SU-DHL-6 (cell line): ENCODE data around the gene SCO2.
"Not testable (repeated sequence)": the region's sequence is repeated elsewhere in the genome, so short reads cannot be mapped to it uniquely, and the experiment has no call there.

ENCODE experiments used
- H2AFZ ChIP-seq: fragments of 200-600 bp; sonication (generic); 2 replicates; pipeline ENCODE4 v1.6.1; 2014; ENCODE audit warnings: low read depth, mild to moderate bottlenecking, moderate library complexity, mixed read lengths, antibody characterized with exemption, low read length; ENCODE audit not compliant: severe bottlenecking
- H3F3A ChIP-seq: fragments of 200-600 bp; shearing (Covaris generic); 2 replicates; pipeline ENCODE4 v1.6.0; 2016; ENCODE audit warnings: antibody characterized with exemption, mild to moderate bottlenecking; ENCODE audit not compliant: insufficient read depth
- H3K27ac ChIP-seq: fragments of 200-600 bp; sonication (generic); 2 replicates; pipeline ENCODE4 v1.5.1; 2016; ENCODE audit warnings: low read depth, mild to moderate bottlenecking, low read length, moderate library complexity, mixed read lengths
- H3K27me3 ChIP-seq: fragments of 200-600 bp; sonication (generic), shearing (Covaris generic); 2 replicates; pipeline ENCODE4 v1.6.0; 2014; ENCODE audit warnings: mild to moderate bottlenecking, low read length
- H3K36me3 ChIP-seq: fragments of 200-600 bp; sonication (generic); 2 replicates; pipeline ENCODE4 v1.6.1; 2014; ENCODE audit warnings: mild to moderate bottlenecking, low read length, mixed read lengths
- H3K4me2 ChIP-seq: fragments of 300-600, 200-600 bp; shearing (Covaris generic), sonication (generic); 2 replicates; pipeline ENCODE4 v1.6.0; 2014; ENCODE audit warnings: low read length, low read depth, mild to moderate bottlenecking; ENCODE audit not compliant: poor library complexity, severe bottlenecking
- H3K4me3 ChIP-seq: fragments of 200-600 bp; sonication (generic); 2 replicates; pipeline ENCODE4 v1.5.1; 2014; ENCODE audit warnings: antibody characterized with exemption, low read length, mild to moderate bottlenecking, mixed read lengths; ENCODE audit not compliant: insufficient read depth, poor library complexity, severe bottlenecking
- H3K79me2 ChIP-seq: fragments of 200-600 bp; sonication (generic); 2 replicates; pipeline ENCODE4 v1.6.1; 2014; ENCODE audit warnings: mild to moderate bottlenecking, low read length, moderate library complexity; ENCODE audit not compliant: insufficient read depth
- H3K9ac ChIP-seq: fragments of 200-600 bp; sonication (generic); 2 replicates; pipeline ENCODE4 v1.7.0; 2014; ENCODE audit warnings: mild to moderate bottlenecking, low read length
- H3K9me2 ChIP-seq: fragments of 200-600 bp; sonication (generic); replicated peaks from 2 replicates; pipeline ENCODE4 v1.6.1; 2014; ENCODE audit warnings: low read length; ENCODE audit not compliant: insufficient read depth
- H3K9me3 ChIP-seq: fragments of 200-600 bp; sonication (generic); 2 replicates; pipeline ENCODE4 v1.6.1; 2014; ENCODE audit warnings: low read length, mixed read lengths; ENCODE audit not compliant: insufficient read depth
- H4K20me1 ChIP-seq: fragments of 200-600 bp; sonication (generic); 2 replicates; pipeline ENCODE4 v1.6.1; 2014; ENCODE audit warnings: low read depth, mild to moderate bottlenecking, antibody characterized with exemption, low read length, moderate library complexity, mixed read lengths
- EZH2phosphoT487 ChIP-seq: fragments of 200-600 bp; sonication (generic), shearing (Covaris generic); conservative IDR thresholded peaks from 2 replicates; pipeline ENCODE4 v1.6.1; 2018; ENCODE audit warnings: mild to moderate bottlenecking, antibody characterized with exemption, low read length, moderate library complexity, mixed read lengths
- TF ChIP-seq, protein P1 (sequence below): fragments of 200-600 bp; sonication (generic); IDR thresholded peaks from one replicate; pipeline ENCODE4 v1.5.1; 2017; ENCODE audit warnings: antibody characterized with exemption, mild to moderate bottlenecking, low read length, moderate library complexity; ENCODE audit not compliant: insufficient read depth, poor library complexity, severe bottlenecking

Gene SCO2

GRCh38 chr22:50544078-50544745 lies 18.8 kb upstream of the SCO2 start:
- Histone ChIP-seq H3F3A (peaks cover 22% of the 10 kb centered on the region), H3K9me3 (no peaks in the 10 kb centered on the region), H3K79me2 (no peaks in the 10 kb centered on the region), H3K4me2 (peak overlapping the region; percentile 45), H3K27me3 (no peaks in the 10 kb centered on the region), H3K36me3 (no peaks in the 10 kb centered on the region), H4K20me1 (no peaks in the 10 kb centered on the region), H3K4me3 (no peak overlapping the region), H3K9me2 (no peaks in the 10 kb centered on the region), H3K27ac (no peak overlapping the region), H3K9ac (no peak overlapping the region; the same call in 1 of the 2 replicates), H2AFZ (no peak overlapping the region)
- TF ChIP-seq EZH2phosphoT487, result no peak
- TF ChIP-seq, protein P1, sequence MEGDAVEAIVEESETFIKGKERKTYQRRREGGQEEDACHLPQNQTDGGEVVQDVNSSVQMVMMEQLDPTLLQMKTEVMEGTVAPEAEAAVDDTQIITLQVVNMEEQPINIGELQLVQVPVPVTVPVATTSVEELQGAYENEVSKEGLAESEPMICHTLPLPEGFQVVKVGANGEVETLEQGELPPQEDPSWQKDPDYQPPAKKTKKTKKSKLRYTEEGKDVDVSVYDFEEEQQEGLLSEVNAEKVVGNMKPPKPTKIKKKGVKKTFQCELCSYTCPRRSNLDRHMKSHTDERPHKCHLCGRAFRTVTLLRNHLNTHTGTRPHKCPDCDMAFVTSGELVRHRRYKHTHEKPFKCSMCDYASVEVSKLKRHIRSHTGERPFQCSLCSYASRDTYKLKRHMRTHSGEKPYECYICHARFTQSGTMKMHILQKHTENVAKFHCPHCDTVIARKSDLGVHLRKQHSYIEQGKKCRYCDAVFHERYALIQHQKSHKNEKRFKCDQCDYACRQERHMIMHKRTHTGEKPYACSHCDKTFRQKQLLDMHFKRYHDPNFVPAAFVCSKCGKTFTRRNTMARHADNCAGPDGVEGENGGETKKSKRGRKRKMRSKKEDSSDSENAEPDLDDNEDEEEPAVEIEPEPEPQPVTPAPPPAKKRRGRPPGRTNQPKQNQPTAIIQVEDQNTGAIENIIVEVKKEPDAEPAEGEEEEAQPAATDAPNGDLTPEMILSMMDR, result peak; percentile 80

- Histone ChIP-seq H3K4me3 (no peak overlapping the region), H3K36me3 (no peaks in the 10 kb centered on the region), H3K9ac (no peak overlapping the region), H3K79me2 (no peaks in the 10 kb centered on the region), H3K9me3 (no peaks in the 10 kb centered on the region), H3F3A (peaks cover 25% of the 10 kb centered on the region), H2AFZ (no peak overlapping the region), H4K20me1 (no peaks in the 10 kb centered on the region), H3K27ac (no peak overlapping the region), H3K4me2 (no peak overlapping the region), H3K27me3 (no peaks in the 10 kb centered on the region), H3K9me2 (no peaks in the 10 kb centered on the region)
- TF ChIP-seq, protein P1, result no peak
Observed at GRCh38 chr22:50542416-50542927, 17.1 kb upstream of the SCO2 start.

GRCh38 chr22:50541667-50542026 lies 16.2 kb upstream of the SCO2 start:
- not testable (repeated sequence) for H3K4me2 ChIP-seq, H3K9ac ChIP-seq, H4K20me1 ChIP-seq, H3K9me3 ChIP-seq, H3K27me3 ChIP-seq, H3K79me2 ChIP-seq, H3K4me3 ChIP-seq, H3K27ac ChIP-seq, H2AFZ ChIP-seq, H3K9me2 ChIP-seq, H3K36me3 ChIP-seq
- peaks cover 25% of the 10 kb centered on the region for H3F3A ChIP-seq

DNA sequence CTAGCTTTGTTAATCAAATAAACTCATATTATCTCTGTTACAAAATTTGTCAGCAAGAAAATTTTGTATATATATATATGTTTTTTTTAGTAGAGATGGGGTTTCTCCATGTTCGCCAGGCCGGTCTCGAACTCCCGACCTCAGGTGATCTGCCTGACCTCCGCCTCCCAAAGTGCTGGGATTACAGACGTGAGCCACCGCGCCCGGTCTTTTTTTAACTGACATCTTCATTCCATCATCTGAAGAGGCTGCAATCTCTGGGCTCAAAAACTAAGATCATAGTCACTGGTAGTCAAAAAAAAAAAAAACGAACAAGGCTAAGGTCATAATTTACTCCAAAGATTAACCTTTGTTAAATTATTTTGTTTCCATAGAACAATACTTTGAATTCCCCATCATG lies 15.0 kb upstream of the SCO2 start:
- Histone ChIP-seq H3K27me3 (no peaks in the 10 kb centered on the region), H3K79me2 (no peaks in the 10 kb centered on the region), H2AFZ (no peak overlapping the region), H3K36me3 (no peaks in the 10 kb centered on the region), H3K27ac (peak overlapping the region; percentile 91), H3F3A (peaks cover 30% of the 10 kb centered on the region), H3K9me2 (no peaks in the 10 kb centered on the region), H3K9me3 (no peaks in the 10 kb centered on the region), H3K4me2 (peak overlapping the region; percentile 62), H3K4me3 (no peak overlapping the region), H4K20me1 (no peaks in the 10 kb centered on the region), H3K9ac (peak overlapping the region; percentile 59; the same call in 1 of the 2 replicates)
- TF ChIP-seq, protein P1, result no peak
- no peak for TF ChIP-seq EZH2phosphoT487
